Activated naive CD4-positive, alpha-beta T cell treated with anti-CD3 and anti-CD28 coated beads, Interleukin-2, amount 50 U/mL, for 24 hours (primary cell): Measurements from ENCODE around the gene PRLH.

Source experiments
- H3K27ac Mint-ChIP-seq: one replicate; pipeline ENCODE4 v1.8.0; 2021; ENCODE audit warnings: mild to moderate bottlenecking, mixed read lengths
- H3K27me3 Mint-ChIP-seq: one replicate; pipeline ENCODE4 v1.8.0; 2021; ENCODE audit warnings: mixed read lengths
- H3K36me3 Mint-ChIP-seq: one replicate; pipeline ENCODE4 v1.8.0; 2021; ENCODE audit warnings: mixed read lengths
- H3K4me1 Mint-ChIP-seq: one replicate; pipeline ENCODE4 v1.8.0; 2021; ENCODE audit warnings: mixed read lengths
- H3K4me3 Mint-ChIP-seq: one replicate; pipeline ENCODE4 v1.8.0; 2021; ENCODE audit warnings: mild to moderate bottlenecking, mixed read lengths
- H3K9me3 Mint-ChIP-seq: one replicate; pipeline ENCODE4 v1.8.0; 2021; ENCODE audit warnings: mixed read lengths

Gene PRLH, protein sequence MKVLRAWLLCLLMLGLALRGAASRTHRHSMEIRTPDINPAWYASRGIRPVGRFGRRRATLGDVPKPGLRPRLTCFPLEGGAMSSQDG

DNA sequence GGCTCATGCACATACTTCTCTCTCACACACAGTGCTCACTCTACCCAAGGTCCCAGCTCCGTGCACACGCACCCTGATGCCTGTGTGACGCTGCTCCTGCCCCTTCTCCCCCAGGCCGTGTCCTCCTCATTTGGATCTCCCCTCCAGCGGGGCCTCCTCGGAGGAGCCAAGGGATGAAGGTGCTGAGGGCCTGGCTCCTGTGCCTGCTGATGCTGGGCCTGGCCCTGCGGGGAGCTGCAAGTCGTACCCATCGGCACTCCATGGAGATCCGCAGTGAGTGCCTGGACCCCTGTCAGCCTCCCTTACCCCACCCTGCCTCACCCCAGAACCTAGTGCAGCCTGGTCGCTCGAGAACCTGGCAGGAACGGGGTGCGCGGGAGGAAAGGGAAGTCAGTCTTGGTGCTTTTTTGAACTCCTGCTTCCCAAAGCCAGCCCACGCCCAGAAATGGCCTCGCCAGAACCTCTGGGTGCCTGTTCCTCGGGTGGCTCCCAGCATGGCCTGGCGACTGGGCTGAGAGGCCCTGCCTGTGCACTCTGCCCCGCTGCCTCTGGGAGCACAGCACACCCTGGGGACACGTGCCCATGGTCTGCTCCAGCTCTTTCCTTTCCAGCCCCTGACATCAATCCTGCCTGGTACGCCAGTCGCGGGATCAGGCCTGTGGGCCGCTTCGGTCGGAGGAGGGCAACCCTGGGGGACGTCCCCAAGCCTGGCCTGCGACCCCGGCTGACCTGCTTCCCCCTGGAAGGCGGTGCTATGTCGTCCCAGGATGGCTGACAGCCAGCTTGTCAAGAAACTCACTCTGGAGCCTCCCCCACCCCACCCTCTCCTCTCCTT lies at the start of gene PRLH:
Gene PRLH (plus strand): TSS at position 174 of the 835 bp plus-strand sequence. CDS start 0 bp downstream, at position 174.
- Mint-ChIP-seq H3K27ac (no peak within 1 kb of the TSS), H3K27me3 (no peaks in the 10 kb centered on the region), H3K9me3 (no peaks in the 10 kb centered on the region), H3K4me3 (no peak within 1 kb of the TSS), H3K4me1 (no peaks in the 10 kb centered on the region), H3K36me3 (no peaks in the 10 kb centered on the region)

DNA sequence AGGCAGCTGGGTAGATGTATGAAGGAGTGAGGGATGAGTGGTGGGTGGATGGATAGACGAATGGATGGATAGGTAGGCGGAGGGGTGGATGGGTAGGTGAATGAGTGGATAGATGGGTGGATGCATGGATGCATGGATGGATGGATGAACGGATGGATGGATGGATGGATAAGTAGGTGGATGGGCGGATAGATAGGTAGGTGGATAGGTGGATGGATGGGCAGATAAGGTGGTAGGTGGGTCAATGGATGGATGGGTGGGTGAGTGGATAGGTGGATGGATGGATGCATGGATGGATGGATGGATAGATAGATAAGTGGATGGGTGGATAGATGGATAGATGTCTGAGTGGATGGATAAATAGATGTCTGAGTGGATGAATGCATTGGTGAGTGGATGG lies 49.2 kb upstream of the PRLH start:
- H3K36me3 Mint-ChIP-seq, result no peaks in the 10 kb centered on the region
- H3K27ac Mint-ChIP-seq, result no peak overlapping the region
- H3K27me3 Mint-ChIP-seq, result no peaks in the 10 kb centered on the region
- H3K4me3 Mint-ChIP-seq, result no peak overlapping the region
- no peaks in the 10 kb centered on the region for H3K4me1 Mint-ChIP-seq
- H3K9me3 Mint-ChIP-seq, result no peaks in the 10 kb centered on the region

DNA sequence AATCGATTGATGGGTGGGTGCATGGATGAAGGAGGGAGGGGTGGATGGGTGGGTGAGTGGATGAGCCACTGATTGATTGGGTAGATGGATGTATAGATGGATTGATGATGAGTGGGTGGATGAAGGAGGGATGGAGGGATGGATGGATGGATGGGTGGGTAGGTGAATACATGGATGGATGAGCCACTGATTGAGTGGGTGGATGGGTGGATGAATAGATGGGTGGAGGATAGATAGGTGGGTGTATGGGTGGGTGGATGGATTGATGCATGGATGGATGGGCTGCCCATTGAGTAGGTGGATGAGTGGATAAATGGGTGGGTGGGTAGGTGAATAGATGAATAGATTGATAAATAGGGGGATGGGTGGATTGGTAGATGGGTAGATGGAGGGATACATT lies 48.4 kb upstream of the PRLH start:
- Mint-ChIP-seq H3K27ac (no peak overlapping the region), H3K27me3 (no peaks in the 10 kb centered on the region), H3K4me3 (no peak overlapping the region), H3K36me3 (no peaks in the 10 kb centered on the region), H3K4me1 (no peaks in the 10 kb centered on the region), H3K9me3 (no peaks in the 10 kb centered on the region)

DNA sequence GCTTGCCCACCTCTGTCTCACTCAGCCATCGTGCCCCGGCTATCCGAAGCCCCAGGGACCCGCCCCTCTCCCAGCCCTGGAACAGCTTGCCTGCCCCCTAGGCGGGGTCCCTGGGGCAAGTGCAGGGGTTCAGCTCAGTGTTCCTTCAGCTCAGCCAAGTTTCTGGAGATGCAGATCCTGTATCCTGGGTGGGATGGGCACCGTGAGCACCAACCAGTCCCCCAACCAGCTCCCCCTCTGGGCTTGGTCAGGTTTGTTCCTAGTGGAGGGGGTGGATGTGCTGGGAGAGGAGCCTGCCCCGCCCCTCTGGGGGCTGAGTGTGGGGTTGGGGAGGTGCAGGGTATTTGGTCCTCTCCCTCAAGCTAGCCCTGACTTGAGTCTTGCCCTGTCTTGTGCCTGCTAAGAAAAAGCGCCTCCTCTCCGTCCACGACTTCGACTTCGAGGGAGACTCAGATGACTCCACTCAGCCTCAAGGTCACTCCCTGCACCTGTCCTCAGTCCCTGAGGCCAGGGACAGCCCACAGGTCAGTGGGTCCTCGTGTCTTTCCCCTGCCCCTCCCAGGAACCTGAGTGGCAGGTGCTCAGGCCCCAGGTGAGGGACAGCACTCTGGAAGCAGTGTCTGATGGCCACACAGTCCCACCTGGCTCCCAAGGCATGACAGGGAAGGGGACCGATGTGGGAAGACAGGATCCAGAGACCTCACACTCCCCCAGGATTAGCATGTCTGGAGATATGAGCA lies 46.7 kb upstream of the PRLH start:
- Mint-ChIP-seq H3K27me3 (no peaks in the 10 kb centered on the region), H3K27ac (no peak overlapping the region), H3K4me3 (no peak overlapping the region), H3K4me1 (no peaks in the 10 kb centered on the region), H3K36me3 (no peaks in the 10 kb centered on the region), H3K9me3 (no peaks in the 10 kb centered on the region)

DNA sequence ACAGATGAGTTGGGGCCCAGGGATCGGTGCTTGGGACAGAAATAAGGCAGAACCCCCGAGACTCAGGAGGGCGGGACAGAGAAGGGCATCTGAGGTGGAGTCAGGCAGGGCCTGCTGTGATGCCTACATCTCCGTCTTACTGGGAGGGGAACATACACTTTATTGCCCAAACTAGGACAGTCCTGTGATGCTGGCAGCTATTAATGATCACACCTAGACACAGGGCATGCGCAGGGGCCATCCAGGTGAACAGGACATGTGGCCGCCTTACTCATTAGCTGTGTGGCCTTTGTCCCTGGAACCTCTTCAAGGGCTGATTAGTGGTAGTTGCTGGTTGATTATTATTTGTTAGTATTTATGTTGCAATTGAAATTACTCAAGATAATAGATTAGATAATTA lies 46.1 kb upstream of the PRLH start:
- Mint-ChIP-seq H3K4me3 (no peak overlapping the region), H3K9me3 (no peaks in the 10 kb centered on the region), H3K36me3 (no peaks in the 10 kb centered on the region), H3K27ac (no peak overlapping the region), H3K4me1 (no peaks in the 10 kb centered on the region), H3K27me3 (no peaks in the 10 kb centered on the region)

DNA sequence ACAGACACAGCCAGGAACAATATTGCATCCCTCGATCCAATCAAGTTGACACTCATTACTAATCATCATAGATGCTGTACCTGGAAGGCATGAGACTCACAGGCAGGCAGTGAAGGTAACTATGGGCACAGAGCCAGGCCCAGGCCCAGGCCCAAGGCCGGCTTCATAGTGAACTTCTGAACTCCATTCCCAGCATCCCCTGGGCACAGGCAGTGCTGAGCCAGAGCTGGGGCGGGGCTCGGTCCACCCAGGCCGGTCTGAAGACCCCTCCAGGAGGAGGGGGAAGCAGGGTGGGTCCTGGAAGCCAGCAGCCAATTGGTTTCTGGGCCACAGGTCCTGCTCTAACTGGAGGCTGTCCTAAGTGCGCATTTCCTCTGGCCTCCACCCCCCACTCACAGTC lies 41.7 kb upstream of the PRLH start:
- H3K27me3 Mint-ChIP-seq, result no peaks in the 10 kb centered on the region
- H3K27ac Mint-ChIP-seq, result no peak overlapping the region
- no peaks in the 10 kb centered on the region for H3K9me3 Mint-ChIP-seq
- H3K36me3 Mint-ChIP-seq, result no peaks in the 10 kb centered on the region
- no peak overlapping the region for H3K4me3 Mint-ChIP-seq
- H3K4me1 Mint-ChIP-seq, result no peaks in the 10 kb centered on the region

DNA sequence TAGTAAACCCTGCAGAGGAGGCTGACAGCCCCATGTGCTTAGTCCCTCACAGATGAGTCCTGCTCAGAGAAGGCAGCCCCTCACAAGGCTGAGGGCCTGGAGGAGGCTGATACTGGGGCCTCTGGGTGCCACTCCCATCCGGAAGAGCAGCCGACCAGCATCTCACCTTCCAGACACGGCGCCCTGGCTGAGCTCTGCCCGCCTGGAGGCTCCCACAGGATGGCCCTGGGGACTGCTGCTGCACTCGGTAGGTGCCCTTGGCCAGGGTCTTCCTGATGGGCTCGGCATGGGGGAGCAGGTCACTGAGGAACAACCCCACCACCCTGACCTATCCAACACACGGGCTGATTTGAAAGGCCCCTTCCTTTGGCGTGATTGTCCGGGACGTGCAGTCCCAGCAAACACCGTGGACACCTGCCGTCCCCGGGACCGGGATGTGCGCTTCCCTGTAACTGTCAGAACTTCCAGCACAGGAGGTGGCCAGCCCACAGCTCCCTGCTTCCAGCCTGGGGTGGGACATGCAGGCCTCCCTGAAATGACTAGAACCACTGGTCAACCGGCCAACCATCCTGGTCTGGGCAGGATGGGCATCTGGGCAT lies 40.7 kb upstream of the PRLH start:
- Mint-ChIP-seq H3K36me3 (no peaks in the 10 kb centered on the region), H3K4me1 (no peaks in the 10 kb centered on the region), H3K27ac (no peak overlapping the region), H3K9me3 (no peaks in the 10 kb centered on the region), H3K27me3 (no peaks in the 10 kb centered on the region), H3K4me3 (no peak overlapping the region)

DNA sequence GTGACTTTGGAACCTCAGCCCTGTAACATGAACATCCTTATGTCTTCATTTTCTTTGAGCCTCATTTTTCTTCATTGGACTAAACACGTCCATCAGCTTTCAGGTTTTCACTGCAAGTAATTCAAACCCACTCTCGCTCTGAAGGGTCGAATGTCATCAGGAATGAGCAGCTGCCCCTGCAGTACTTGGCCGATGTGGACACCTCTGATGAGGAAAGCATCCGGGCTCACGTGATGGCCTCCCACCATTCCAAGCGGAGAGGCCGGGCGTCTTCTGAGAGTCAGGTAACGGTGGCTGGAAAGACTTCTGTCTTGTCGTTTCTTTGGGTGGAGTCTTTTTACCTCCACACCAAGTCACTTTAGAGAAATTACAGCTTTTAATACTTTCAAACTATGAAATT lies 39.1 kb upstream of the PRLH start:
- no peak overlapping the region for H3K27ac Mint-ChIP-seq
- no peak overlapping the region for H3K4me3 Mint-ChIP-seq
- H3K9me3 Mint-ChIP-seq, result no peaks in the 10 kb centered on the region
- no peaks in the 10 kb centered on the region for H3K27me3 Mint-ChIP-seq
- no peaks in the 10 kb centered on the region for H3K4me1 Mint-ChIP-seq
- H3K36me3 Mint-ChIP-seq, result no peaks in the 10 kb centered on the region

DNA sequence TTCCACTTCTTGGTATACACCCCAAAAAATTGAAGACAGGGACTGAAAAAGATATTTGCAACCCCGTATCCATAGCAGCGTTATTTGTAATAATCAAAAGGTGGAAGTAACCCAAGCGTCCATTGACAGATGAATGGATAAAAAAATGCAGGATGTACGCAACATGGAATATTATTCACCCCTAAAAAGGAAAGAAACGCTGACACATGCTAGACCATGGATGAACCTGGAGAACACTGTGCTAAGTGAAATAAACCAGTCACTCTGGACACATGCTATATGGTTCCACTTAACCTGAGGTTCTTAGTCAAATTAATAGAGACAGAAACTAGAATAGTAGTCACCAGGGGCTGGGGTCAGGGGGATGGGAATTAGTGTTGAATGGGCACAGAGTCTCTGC lies 38.6 kb upstream of the PRLH start:
- Mint-ChIP-seq H3K9me3 (no peaks in the 10 kb centered on the region), H3K27ac (no peak overlapping the region), H3K4me1 (no peaks in the 10 kb centered on the region), H3K36me3 (no peaks in the 10 kb centered on the region), H3K27me3 (no peaks in the 10 kb centered on the region), H3K4me3 (no peak overlapping the region)

DNA sequence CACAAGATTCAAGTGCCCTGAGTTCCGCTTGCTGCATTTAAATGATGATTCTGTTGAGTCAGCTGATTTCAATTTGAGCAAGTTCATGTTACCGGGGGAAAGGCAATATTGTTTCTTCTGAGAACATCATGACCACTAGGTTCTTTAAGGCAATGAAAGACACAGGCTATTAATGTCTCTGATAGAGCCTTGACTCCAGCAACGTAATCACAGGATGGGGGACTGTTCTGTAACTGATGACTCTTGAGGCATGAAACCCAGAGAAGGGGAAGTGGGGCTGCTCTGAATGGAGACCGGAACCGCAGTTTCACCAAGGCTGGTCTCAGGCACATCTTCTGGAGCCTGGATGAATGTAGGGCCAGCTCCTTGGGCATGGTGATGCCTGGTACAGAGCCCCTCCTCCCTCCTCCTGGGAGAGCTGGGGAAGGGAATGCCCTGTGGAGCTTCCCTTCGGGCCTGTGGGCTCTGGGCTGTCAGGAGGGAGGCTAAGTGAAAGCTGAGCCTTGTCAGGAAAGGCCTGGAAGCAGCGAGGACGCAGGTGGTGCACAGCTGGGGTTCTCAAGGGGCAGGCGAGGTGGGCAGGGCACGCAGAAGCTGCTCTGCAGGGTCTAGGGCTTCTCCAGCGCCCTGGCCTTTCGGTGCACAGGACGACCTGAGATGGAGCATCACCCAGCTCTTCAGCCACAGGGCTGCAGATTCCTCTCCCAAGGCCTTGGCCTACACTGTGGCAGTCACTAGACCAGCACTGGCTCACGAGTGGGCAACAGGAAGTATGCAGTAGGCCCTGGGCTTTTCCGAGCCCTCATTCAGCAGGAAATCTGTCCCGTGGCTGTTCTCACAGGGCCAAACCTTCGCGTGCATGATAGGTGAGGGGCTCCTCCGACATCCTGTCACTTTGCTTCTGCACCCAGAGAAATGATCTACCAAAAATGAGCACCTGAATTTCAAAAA lies 36.6 kb upstream of the PRLH start:
- Mint-ChIP-seq H3K27ac (no peak overlapping the region), H3K4me1 (no peaks in the 10 kb centered on the region), H3K4me3 (no peak overlapping the region), H3K9me3 (no peaks in the 10 kb centered on the region), H3K27me3 (no peaks in the 10 kb centered on the region), H3K36me3 (no peaks in the 10 kb centered on the region)

DNA sequence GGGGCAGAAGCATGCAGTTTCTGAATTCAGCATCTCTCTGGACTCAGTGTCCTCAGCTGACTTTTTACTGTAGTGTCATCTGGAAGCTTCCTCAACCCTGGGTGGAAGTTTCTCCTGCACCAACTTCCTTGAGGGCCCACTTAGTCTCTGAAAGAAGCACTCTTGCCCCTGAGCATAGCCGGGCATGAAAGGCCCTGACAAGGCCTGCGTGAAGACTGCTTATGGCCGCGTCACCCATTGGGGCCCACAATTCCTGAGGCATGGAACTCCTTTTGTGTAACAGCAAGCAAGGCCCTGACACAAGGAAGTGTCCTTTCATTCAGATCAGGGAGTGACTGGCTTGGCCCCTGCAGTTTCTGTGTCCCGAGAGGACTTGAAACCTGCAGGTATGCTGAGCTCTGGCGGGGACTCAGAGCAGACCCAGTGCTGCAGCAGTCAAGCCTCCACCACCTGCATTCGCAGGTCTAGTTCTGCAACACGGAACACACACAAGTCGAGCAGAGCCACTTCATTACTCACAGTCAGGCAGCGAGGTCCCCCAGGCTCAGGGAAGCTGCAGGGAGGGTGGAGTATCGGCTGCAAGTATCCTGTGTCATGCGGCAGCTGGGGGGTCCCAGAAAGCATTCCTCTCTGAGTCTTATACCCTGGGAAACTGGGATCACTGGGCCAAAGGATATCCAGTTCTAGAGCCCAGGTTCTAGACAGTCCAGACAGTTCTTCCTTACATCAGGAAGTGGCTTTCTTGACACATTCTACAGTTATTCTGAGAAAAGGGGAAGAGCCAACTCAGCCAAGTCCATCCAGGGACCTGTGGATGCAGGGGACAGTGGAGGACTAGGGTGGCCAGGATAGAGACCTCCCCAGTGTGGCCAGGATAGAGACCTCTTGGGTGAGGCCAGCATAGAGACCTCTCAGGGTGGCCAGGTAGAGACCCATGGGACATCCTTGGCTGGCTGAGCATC lies 35.6 kb upstream of the PRLH start:
- no peaks in the 10 kb centered on the region for H3K4me1 Mint-ChIP-seq
- H3K36me3 Mint-ChIP-seq, result no peaks in the 10 kb centered on the region
- no peaks in the 10 kb centered on the region for H3K27me3 Mint-ChIP-seq
- H3K9me3 Mint-ChIP-seq, result no peaks in the 10 kb centered on the region
- no peak overlapping the region for H3K4me3 Mint-ChIP-seq
- H3K27ac Mint-ChIP-seq, result no peak overlapping the region

DNA sequence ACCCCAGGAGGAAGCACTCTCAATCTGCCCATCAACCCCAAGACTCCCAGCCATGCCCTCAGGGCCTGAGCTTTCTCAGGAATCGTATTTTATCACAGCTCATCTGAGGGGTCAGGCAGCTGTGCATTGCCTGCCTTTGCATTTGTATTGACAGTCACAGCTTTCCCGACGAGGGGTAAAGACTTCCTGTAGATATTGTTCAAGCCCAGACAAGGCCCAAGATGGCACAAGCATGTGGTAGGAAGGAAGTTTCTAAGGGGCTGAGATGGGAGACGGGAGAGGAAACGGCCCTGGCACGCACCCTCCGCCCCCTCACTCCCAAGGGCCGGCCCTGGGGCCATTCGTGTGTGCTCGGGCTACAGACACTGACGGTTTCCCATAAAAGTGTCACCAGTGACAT lies 34.2 kb upstream of the PRLH start:
- Mint-ChIP-seq H3K27ac (no peak overlapping the region), H3K27me3 (no peaks in the 10 kb centered on the region), H3K4me3 (no peak overlapping the region), H3K4me1 (no peaks in the 10 kb centered on the region), H3K36me3 (no peaks in the 10 kb centered on the region), H3K9me3 (no peaks in the 10 kb centered on the region)

DNA sequence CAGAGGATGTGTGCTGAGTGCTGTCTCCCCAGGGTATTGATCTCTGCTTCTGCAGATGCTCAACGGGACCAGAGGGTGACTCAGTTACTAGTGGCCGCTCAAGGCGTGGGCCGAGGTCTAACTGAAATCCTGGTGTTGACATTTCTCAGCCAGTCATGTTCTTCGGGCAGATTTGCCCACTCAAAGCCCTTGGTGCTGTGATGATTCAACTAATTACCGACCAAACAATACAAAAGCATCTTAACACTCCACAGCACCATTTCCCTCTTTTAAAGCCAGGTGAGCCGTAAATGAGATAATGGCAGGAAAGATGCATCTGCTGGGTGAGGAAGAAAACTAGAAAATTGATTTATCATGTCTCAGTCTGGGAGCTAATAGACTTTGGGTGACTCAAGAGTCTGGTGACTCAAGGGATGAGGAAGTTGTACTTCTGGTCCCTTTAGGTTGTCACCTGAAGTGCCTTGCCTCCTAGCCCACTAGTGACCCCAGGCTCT lies 32.7 kb upstream of the PRLH start:
- H3K27ac Mint-ChIP-seq, result no peak overlapping the region
- H3K4me3 Mint-ChIP-seq, result no peak overlapping the region
- H3K36me3 Mint-ChIP-seq, result no peaks in the 10 kb centered on the region
- H3K9me3 Mint-ChIP-seq, result no peaks in the 10 kb centered on the region
- H3K4me1 Mint-ChIP-seq, result no peaks in the 10 kb centered on the region
- H3K27me3 Mint-ChIP-seq, result no peaks in the 10 kb centered on the region

DNA sequence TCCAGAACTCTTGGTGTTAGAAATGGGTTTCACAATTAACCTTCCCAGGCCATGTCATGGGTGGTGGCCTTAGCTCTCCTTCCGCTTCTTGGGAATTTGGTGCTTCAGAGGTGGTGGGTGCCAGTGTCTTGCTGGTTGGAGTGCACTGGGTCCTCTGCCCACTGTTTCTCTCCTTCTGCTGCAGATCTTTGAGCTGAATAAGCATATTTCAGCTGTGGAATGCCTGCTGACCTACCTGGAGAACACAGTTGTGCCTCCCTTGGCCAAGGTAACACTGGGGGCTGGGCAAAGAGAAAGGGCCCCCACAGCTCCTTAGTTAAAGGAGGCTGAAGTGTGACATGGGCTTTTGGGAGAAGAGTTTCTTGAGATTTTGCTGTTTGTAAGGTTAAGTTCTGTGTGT lies 32.0 kb upstream of the PRLH start:
- H3K9me3 Mint-ChIP-seq, result no peaks in the 10 kb centered on the region
- no peak overlapping the region for H3K27ac Mint-ChIP-seq
- no peaks in the 10 kb centered on the region for H3K27me3 Mint-ChIP-seq
- H3K4me1 Mint-ChIP-seq, result no peaks in the 10 kb centered on the region
- no peaks in the 10 kb centered on the region for H3K36me3 Mint-ChIP-seq
- no peak overlapping the region for H3K4me3 Mint-ChIP-seq
